ENCODE measurements around the gene CARD14. TPM values are rescaled to one million over a fixed set of nuclear protein-coding genes. Genes with fewer than 3 reads are reported as not detected.

The CARD14 gene
- total RNA-seq, 1 donor from 2014 or later: 0.50 TPM

GRCh38 chr17:80163336-80163735 is 6.5 kb upstream of the CARD14 start:
- H3K4me1 ChIP-seq: no peaks in the 10 kb centered on the region
- no peak for DNase-seq
- intact Hi-C loops (cut with DNase I): no loop called here

GRCh38 chr17:80164185-80164584 is 5.6 kb upstream of the CARD14 start:
- TF ChIP-seq, protein P1, sequence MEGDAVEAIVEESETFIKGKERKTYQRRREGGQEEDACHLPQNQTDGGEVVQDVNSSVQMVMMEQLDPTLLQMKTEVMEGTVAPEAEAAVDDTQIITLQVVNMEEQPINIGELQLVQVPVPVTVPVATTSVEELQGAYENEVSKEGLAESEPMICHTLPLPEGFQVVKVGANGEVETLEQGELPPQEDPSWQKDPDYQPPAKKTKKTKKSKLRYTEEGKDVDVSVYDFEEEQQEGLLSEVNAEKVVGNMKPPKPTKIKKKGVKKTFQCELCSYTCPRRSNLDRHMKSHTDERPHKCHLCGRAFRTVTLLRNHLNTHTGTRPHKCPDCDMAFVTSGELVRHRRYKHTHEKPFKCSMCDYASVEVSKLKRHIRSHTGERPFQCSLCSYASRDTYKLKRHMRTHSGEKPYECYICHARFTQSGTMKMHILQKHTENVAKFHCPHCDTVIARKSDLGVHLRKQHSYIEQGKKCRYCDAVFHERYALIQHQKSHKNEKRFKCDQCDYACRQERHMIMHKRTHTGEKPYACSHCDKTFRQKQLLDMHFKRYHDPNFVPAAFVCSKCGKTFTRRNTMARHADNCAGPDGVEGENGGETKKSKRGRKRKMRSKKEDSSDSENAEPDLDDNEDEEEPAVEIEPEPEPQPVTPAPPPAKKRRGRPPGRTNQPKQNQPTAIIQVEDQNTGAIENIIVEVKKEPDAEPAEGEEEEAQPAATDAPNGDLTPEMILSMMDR (IDR thresholded peaks at IDR 0.05): no peak
- Histone ChIP-seq H3K4me3 (no peak overlapping the region), H3K4me1 (no peaks in the 10 kb centered on the region), H3K27me3 (ENCODE audit: low read depth) (no peaks in the 10 kb centered on the region), H3K9me3 (no peaks in the 10 kb centered on the region), H3K36me3 (no peaks in the 10 kb centered on the region), H3K27ac (no peak overlapping the region)
- no peak for ATAC-seq
- intact Hi-C loops (cut with DNase I): no loop called here
- no peak for DNase-seq

More at GRCh38 chr17:80163336-80163735, 6.5 kb upstream of the CARD14 start:
- no peak for ATAC-seq
- no peak overlapping the region for H3K4me3 ChIP-seq
- H3K27me3 ChIP-seq (ENCODE audit: low read depth): no peaks in the 10 kb centered on the region
- H3K27ac ChIP-seq: no peak overlapping the region
- no peaks in the 10 kb centered on the region for H3K9me3 ChIP-seq
- H3K36me3 ChIP-seq: no peaks in the 10 kb centered on the region
- TF ChIP-seq, protein P1 (IDR thresholded peaks at IDR 0.05): no peak

GRCh38 chr17:80166446-80166845 is 3.4 kb upstream of the CARD14 start:
- DNase-seq (no peak), ATAC-seq (no peak)
- Histone ChIP-seq H3K4me1 (no peaks in the 10 kb centered on the region), H3K9me3 (no peaks in the 10 kb centered on the region), H3K36me3 (no peaks in the 10 kb centered on the region), H3K27ac (no peak overlapping the region), H3K4me3 (no peak overlapping the region), H3K27me3 (ENCODE audit: low read depth) (no peaks in the 10 kb centered on the region)
- intact Hi-C loops (cut with DNase I): no loop called here
- TF ChIP-seq, protein P1 (IDR thresholded peaks at IDR 0.05): no peak

GRCh38 chr17:80168371-80168770 is 1.5 kb upstream of the CARD14 start:
- DNase-seq: no peak
- no peak for ATAC-seq
- intact Hi-C loops (cut with DNase I): no loop called here

DNA sequence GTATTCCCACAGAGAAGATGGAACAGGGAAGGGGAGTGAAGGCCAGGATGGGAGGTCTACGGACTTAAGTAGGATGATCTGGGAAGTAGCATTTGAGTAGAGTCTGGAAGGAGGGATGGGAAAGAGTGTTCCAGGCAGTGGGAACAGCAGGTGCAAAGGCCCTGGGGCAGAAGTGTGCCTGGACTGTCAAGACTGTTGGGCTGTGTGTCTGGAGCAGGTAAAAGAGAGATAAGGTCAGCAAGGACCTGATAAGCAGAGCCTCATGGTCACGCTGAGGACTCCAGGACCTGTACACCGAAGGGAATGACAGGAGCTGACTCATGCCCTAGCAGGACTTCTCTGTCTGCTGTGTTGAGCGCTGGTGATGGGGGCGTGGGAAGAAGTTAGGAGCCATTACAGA is 723 bp upstream of the CARD14 start:
- no peaks in the 10 kb centered on the region for H3K27me3 ChIP-seq (ENCODE audit: low read depth)
- no peaks in the 10 kb centered on the region for H3K9me3 ChIP-seq
- H3K36me3 ChIP-seq: no peaks in the 10 kb centered on the region
- no peak for ATAC-seq
- H3K4me1 ChIP-seq: no peaks in the 10 kb centered on the region
- intact Hi-C loops (cut with DNase I): no loop called here
- TF ChIP-seq, protein P1 (IDR thresholded peaks at IDR 0.05): no peak
- no peak overlapping the region for H3K4me3 ChIP-seq
- no peak for DNase-seq
- no peak overlapping the region for H3K27ac ChIP-seq

More at GRCh38 chr17:80168371-80168770, 1.5 kb upstream of the CARD14 start:
- Histone ChIP-seq H3K27ac (no peak overlapping the region), H3K4me1 (no peaks in the 10 kb centered on the region), H3K36me3 (no peaks in the 10 kb centered on the region), H3K4me3 (no peak overlapping the region), H3K9me3 (no peaks in the 10 kb centered on the region), H3K27me3 (ENCODE audit: low read depth) (no peaks in the 10 kb centered on the region)
- TF ChIP-seq, protein P1 (IDR thresholded peaks at IDR 0.05): no peak

- Histone ChIP-seq H3K4me3 (no peak overlapping the region), H3K27me3 (ENCODE audit: low read depth) (no peaks in the 10 kb centered on the region), H3K36me3 (no peaks in the 10 kb centered on the region), H3K4me1 (no peaks in the 10 kb centered on the region), H3K9me3 (no peaks in the 10 kb centered on the region), H3K27ac (no peak overlapping the region)
- no peak for DNase-seq
- ATAC-seq: no peak
- intact Hi-C loops (cut with DNase I): no loop called here
- TF ChIP-seq, protein P1 (IDR thresholded peaks at IDR 0.05): no peak
Measured at GRCh38 chr17:80171681-80172080, 1.9 kb downstream of the CARD14 start.
